ENCODE measurements around the gene MYLK. TPM values are rescaled to one million over a fixed set of nuclear protein-coding genes. Genes with fewer than 3 reads are reported as not detected.
"Not testable (repeated sequence)": the region's sequence is repeated elsewhere in the genome, so short reads cannot be mapped to it uniquely, and the experiment has no call there.

The MYLK gene
- polyA plus RNA-seq, 2 donors: 14.2 to 104 TPM

GRCh38 chr3:123621186-123621849 is 262.8 kb downstream of the MYLK start:
- Histone ChIP-seq H3K9me3 (ENCODE audit: control insufficient read depth in 2 of 2, insufficient read depth in 1 of 2, low read depth in 1 of 2, low read length in 1 of 2) (no peaks in the 10 kb centered on the region), H3K36me3 (ENCODE audit: control insufficient read depth in 2 of 2, insufficient read depth in 2 of 2, low read length in 1 of 2) (peaks cover 0 to 2% of the 10 kb centered on the region in 2 donors), H3K4me3 (ENCODE audit: low read depth in 1 of 2, low read length in 2 of 2) (no peak overlapping the region), H3K27me3 (ENCODE audit: control insufficient read depth in 1 of 2, insufficient read depth in 2 of 2, low read length in 2 of 2) (no peaks in the 10 kb centered on the region), H3K27ac (ENCODE audit: low read depth in 2 of 2, low read length in 1 of 2) (peak overlapping the region in 1 of 2 donors; percentile 77), H3K4me1 (ENCODE audit: control insufficient read depth in 2 of 2, insufficient read depth in 2 of 2, low read length in 1 of 2) (peaks cover 6 to 24% of the 10 kb centered on the region in 2 donors)
- WGBS, 2 donors: 80 to 84% methylated on average over 7 of the region's 7 CpGs

- 57 to 61% methylated on average over 8 of the region's 8 CpGs for WGBS, 2 donors
- no peaks in the 10 kb centered on the region for H3K9me3 ChIP-seq (ENCODE audit: control insufficient read depth in 2 of 2, insufficient read depth in 1 of 2, low read depth in 1 of 2, low read length in 1 of 2)
- H3K4me1 ChIP-seq (ENCODE audit: control insufficient read depth in 2 of 2, insufficient read depth in 2 of 2, low read length in 1 of 2): peaks cover 6 to 24% of the 10 kb centered on the region in 2 donors
- H3K27ac ChIP-seq (ENCODE audit: low read depth in 2 of 2, low read length in 1 of 2): peak overlapping the region; percentile 79 to 83
- no peaks in the 10 kb centered on the region for H3K27me3 ChIP-seq (ENCODE audit: control insufficient read depth in 1 of 2, insufficient read depth in 2 of 2, low read length in 2 of 2)
- H3K4me3 ChIP-seq (ENCODE audit: low read depth in 1 of 2, low read length in 2 of 2): peak overlapping the region in 1 of 2 donors; percentile 24
- H3K36me3 ChIP-seq (ENCODE audit: control insufficient read depth in 2 of 2, insufficient read depth in 2 of 2, low read length in 1 of 2): peaks cover 0 to 2% of the 10 kb centered on the region in 2 donors
Observed at GRCh38 chr3:123620343-123620742, 263.8 kb downstream of the MYLK start.

DNA sequence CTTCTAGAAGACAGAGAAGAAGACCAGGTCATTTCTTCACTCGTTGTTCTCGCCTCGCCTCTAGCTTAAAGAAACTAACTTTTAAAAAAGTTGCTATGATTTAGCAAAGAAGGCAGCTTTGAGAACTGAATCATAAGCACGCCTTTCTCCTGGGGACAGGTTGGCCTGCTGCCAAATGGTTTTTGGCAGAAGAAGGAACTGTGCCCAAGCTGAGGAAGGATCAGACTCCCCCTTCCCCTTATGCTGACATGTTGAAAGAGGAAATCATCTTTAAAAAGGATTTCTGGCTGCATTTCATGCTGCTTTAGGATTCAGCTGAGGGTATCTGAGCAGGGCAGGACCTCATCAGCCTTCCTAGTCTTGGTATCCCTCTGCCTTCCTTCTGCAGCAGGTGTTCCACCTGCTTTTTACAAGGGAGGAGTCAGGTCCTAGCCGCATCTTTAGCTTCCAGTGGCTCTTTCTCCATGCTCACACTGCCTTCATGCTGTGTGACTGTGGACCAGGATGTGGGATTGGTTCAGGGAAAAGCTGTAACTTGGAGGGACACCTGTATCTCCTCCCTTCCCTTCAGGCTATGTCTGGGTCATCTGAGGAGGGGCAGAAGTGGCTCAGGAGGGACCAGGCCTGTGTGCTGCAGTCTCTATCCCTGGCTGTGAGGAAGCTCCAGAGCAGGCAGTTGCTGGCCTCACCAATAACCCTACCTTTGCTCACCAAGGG is 265.2 kb downstream of the MYLK start:
- Histone ChIP-seq H3K4me3 (ENCODE audit: low read depth in 1 of 2, low read length in 2 of 2) (peak overlapping the region; percentile 12 to 23), H3K9me3 (ENCODE audit: control insufficient read depth in 2 of 2, insufficient read depth in 1 of 2, low read depth in 1 of 2, low read length in 1 of 2) (no peaks in the 10 kb centered on the region), H3K36me3 (ENCODE audit: control insufficient read depth in 2 of 2, insufficient read depth in 2 of 2, low read length in 1 of 2) (peaks cover 0 to 4% of the 10 kb centered on the region in 2 donors), H3K4me1 (ENCODE audit: control insufficient read depth in 2 of 2, insufficient read depth in 2 of 2, low read length in 1 of 2) (peaks cover 6 to 21% of the 10 kb centered on the region in 2 donors), H3K27ac (ENCODE audit: low read depth in 2 of 2, low read length in 1 of 2) (peak overlapping the region; percentile 60 to 87), H3K27me3 (ENCODE audit: control insufficient read depth in 1 of 2, insufficient read depth in 2 of 2, low read length in 2 of 2) (no peaks in the 10 kb centered on the region)
- WGBS, 2 donors: 26 to 35% methylated on average over 5 of the region's 5 CpGs

DNA sequence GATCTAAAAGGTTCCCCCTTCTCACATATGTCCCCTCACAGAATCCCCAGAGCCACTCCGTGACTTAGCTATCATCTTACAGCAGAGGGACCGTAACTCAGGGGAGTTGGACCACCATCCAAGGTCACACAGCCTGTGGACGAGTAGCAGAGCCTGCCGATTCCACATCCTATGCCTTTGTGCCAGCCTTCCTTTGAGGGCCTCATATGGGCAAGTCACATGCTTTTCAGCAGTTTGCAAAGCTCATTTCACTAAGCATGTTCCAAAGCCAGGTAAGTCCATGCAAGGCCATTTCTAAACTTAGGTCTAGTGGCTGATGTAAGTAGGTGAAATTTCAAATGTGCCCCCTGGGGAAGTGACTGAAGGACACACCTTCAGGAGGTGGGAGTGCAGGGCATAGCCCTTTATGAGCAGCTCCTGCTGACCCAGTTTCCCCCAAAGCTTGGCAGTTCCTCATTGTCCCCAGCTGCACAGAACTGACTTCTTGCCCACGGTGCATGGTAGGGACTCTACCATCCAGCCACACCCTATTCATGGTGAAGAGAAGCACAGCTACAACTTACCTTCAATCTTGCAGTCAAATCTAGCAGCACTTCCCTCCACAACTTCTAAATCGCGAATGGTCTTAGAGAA is 265.9 kb downstream of the MYLK start:
- H3K4me1 ChIP-seq (ENCODE audit: control insufficient read depth in 2 of 2, insufficient read depth in 2 of 2, low read length in 1 of 2): peaks cover 6 to 21% of the 10 kb centered on the region in 2 donors
- peaks cover 0 to 4% of the 10 kb centered on the region in 2 donors for H3K36me3 ChIP-seq (ENCODE audit: control insufficient read depth in 2 of 2, insufficient read depth in 2 of 2, low read length in 1 of 2)
- H3K4me3 ChIP-seq (ENCODE audit: low read depth in 1 of 2, low read length in 2 of 2): peak overlapping the region in 1 of 2 donors; percentile 23
- no peaks in the 10 kb centered on the region for H3K9me3 ChIP-seq (ENCODE audit: control insufficient read depth in 2 of 2, insufficient read depth in 1 of 2, low read depth in 1 of 2, low read length in 1 of 2)
- H3K27me3 ChIP-seq (ENCODE audit: control insufficient read depth in 1 of 2, insufficient read depth in 2 of 2, low read length in 2 of 2): no peaks in the 10 kb centered on the region
- peak overlapping the region; percentile 8 to 87 for H3K27ac ChIP-seq (ENCODE audit: low read depth in 2 of 2, low read length in 1 of 2)
- 56 to 62% methylated on average over 7 of the region's 7 CpGs for WGBS, 2 donors

DNA sequence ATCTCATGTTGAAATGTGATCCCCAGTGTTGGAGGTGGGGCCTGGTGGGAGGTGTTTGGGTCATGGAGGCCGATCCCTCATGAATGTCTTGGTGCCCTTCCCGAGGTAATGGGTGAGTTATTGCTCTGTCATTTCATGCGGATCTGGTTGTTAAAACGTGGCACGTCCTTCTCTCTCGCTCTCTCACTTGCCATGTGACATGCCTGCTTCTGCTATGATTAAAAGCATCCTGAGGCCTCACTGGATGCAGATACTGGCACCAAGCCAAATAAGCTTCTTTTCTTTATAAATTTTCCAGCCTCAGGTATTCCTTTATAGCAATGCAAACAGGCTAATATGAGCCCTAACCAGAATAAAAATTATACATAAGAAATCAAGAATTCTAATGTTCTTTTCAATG is 267.5 kb downstream of the MYLK start:
- WGBS, 2 donors: 77 to 86% methylated on average over 6 of the region's 6 CpGs
- H3K9me3 ChIP-seq (ENCODE audit: control insufficient read depth in 2 of 2, insufficient read depth in 1 of 2, low read depth in 1 of 2, low read length in 1 of 2): no peaks in the 10 kb centered on the region
- no peaks in the 10 kb centered on the region for H3K27me3 ChIP-seq (ENCODE audit: control insufficient read depth in 1 of 2, insufficient read depth in 2 of 2, low read length in 2 of 2)
- no peak overlapping the region for H3K27ac ChIP-seq (ENCODE audit: low read depth in 2 of 2, low read length in 1 of 2)
- H3K4me3 ChIP-seq (ENCODE audit: low read depth in 1 of 2, low read length in 2 of 2): no peak overlapping the region
- H3K36me3 ChIP-seq (ENCODE audit: control insufficient read depth in 2 of 2, insufficient read depth in 2 of 2, low read length in 1 of 2): peaks cover 0 to 4% of the 10 kb centered on the region in 2 donors
- H3K4me1 ChIP-seq (ENCODE audit: control insufficient read depth in 2 of 2, insufficient read depth in 2 of 2, low read length in 1 of 2): peaks cover 4 to 9% of the 10 kb centered on the region in 2 donors

DNA sequence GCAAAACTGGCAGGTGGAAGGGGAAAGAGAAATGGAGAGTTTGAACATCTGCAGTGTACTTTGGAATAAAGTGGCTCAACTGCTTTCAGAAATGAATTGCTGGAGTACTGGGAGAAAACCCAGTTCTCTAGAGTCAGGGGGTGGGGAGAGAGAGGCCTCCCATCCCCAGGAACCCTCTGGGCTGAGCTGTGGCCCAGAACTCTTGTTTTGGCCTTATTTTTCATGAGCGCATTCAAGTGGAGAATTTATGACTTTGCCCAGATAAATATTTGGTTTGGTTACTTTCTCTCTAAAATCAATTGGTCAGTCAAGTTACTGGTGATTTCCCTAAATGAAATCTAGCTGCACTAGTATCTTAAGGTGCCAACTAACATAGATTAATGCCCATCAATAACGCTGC is 270.6 kb downstream of the MYLK start:
- H3K9me3 ChIP-seq (ENCODE audit: control insufficient read depth in 2 of 2, insufficient read depth in 1 of 2, low read depth in 1 of 2, low read length in 1 of 2): no peaks in the 10 kb centered on the region
- no peak overlapping the region for H3K4me3 ChIP-seq (ENCODE audit: low read depth in 1 of 2, low read length in 2 of 2)
- H3K4me1 ChIP-seq (ENCODE audit: control insufficient read depth in 2 of 2, insufficient read depth in 2 of 2, low read length in 1 of 2): peaks cover 0 to 8% of the 10 kb centered on the region in 2 donors
- peaks cover 0 to 4% of the 10 kb centered on the region in 2 donors for H3K36me3 ChIP-seq (ENCODE audit: control insufficient read depth in 2 of 2, insufficient read depth in 2 of 2, low read length in 1 of 2)
- 82 to 88% methylated on average over 2 of the region's 2 CpGs for WGBS, 2 donors
- H3K27me3 ChIP-seq (ENCODE audit: control insufficient read depth in 1 of 2, insufficient read depth in 2 of 2, low read length in 2 of 2): no peaks in the 10 kb centered on the region
- H3K27ac ChIP-seq (ENCODE audit: low read depth in 2 of 2, low read length in 1 of 2): no peak overlapping the region

DNA sequence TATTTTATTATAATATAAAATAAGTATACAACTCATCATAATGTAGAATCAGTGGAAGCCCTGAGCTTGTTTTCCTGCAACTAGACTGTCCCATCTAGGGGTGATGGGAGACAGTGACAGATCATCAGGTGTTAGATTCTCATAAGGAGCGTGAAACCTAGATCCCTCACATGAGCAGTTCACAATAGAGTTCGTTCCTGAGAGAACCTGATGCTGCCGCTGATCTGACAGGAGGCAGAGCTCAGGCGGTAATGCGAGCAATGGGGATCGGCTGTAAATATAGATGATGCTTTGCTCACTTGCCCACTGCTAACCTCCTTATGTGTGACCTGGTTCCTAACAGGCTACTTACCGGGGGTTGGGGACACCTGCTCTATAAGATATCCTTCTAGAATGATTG is 272.5 kb downstream of the MYLK start:
- H3K4me3 ChIP-seq (ENCODE audit: low read depth in 1 of 2, low read length in 2 of 2); H3K27me3 ChIP-seq (ENCODE audit: control insufficient read depth in 1 of 2, insufficient read depth in 2 of 2, low read length in 2 of 2); H3K4me1 ChIP-seq (ENCODE audit: control insufficient read depth in 2 of 2, insufficient read depth in 2 of 2, low read length in 1 of 2); H3K36me3 ChIP-seq (ENCODE audit: control insufficient read depth in 2 of 2, insufficient read depth in 2 of 2, low read length in 1 of 2); H3K9me3 ChIP-seq (ENCODE audit: control insufficient read depth in 2 of 2, insufficient read depth in 1 of 2, low read depth in 1 of 2, low read length in 1 of 2); H3K27ac ChIP-seq (ENCODE audit: low read depth in 2 of 2, low read length in 1 of 2): not testable (repeated sequence)
- WGBS, 2 donors: 94 to 95% methylated on average over 7 of the region's 7 CpGs

GRCh38 chr3:123611082-123611481 is 273.1 kb downstream of the MYLK start:
- Histone ChIP-seq H3K9me3 (ENCODE audit: control insufficient read depth in 2 of 2, insufficient read depth in 1 of 2, low read depth in 1 of 2, low read length in 1 of 2) (no peaks in the 10 kb centered on the region), H3K36me3 (ENCODE audit: control insufficient read depth in 2 of 2, insufficient read depth in 2 of 2, low read length in 1 of 2) (peaks cover 0 to 2% of the 10 kb centered on the region in 2 donors), H3K4me1 (ENCODE audit: control insufficient read depth in 2 of 2, insufficient read depth in 2 of 2, low read length in 1 of 2) (no peaks in the 10 kb centered on the region)

GRCh38 chr3:123610331-123610730 is 273.8 kb downstream of the MYLK start:
- Histone ChIP-seq H3K27ac (ENCODE audit: low read depth in 2 of 2, low read length in 1 of 2) (no peak overlapping the region), H3K4me1 (ENCODE audit: control insufficient read depth in 2 of 2, insufficient read depth in 2 of 2, low read length in 1 of 2) (no peaks in the 10 kb centered on the region), H3K36me3 (ENCODE audit: control insufficient read depth in 2 of 2, insufficient read depth in 2 of 2, low read length in 1 of 2) (peaks cover 0 to 2% of the 10 kb centered on the region in 2 donors), H3K27me3 (ENCODE audit: control insufficient read depth in 1 of 2, insufficient read depth in 2 of 2, low read length in 2 of 2) (no peaks in the 10 kb centered on the region), H3K4me3 (ENCODE audit: low read depth in 1 of 2, low read length in 2 of 2) (no peak overlapping the region), H3K9me3 (ENCODE audit: control insufficient read depth in 2 of 2, insufficient read depth in 1 of 2, low read depth in 1 of 2, low read length in 1 of 2) (no peaks in the 10 kb centered on the region)
- 64 to 68% methylated on average over 3 of the region's 3 CpGs for WGBS, 2 donors

More at GRCh38 chr3:123611082-123611481, 273.1 kb downstream of the MYLK start:
- no peak overlapping the region for H3K27ac ChIP-seq (ENCODE audit: low read depth in 2 of 2, low read length in 1 of 2)
- H3K4me3 ChIP-seq (ENCODE audit: low read depth in 1 of 2, low read length in 2 of 2): no peak overlapping the region
- H3K27me3 ChIP-seq (ENCODE audit: control insufficient read depth in 1 of 2, insufficient read depth in 2 of 2, low read length in 2 of 2): no peaks in the 10 kb centered on the region

Measured in esophagus (tissue), 2 donors.